Stimulated activated CD4-positive, alpha-beta T cell treated with anti-CD3 and anti-CD28 coated beads, Interleukin-2, amount 100 ng/mL, for 24 hours (primary cell): Measurements from ENCODE around the gene TMEM164.
A peak's percentile ranks its signal among the peaks of the same experiment; 100 is the strongest.
"Not testable (repeated sequence)": the region's sequence is repeated elsewhere in the genome, so short reads cannot be mapped to it uniquely, and the experiment has no call there.

Experiments
- DNase-seq, 2 donors: peaks; one replicate each; pipeline ENCODE4 v3.0.0-alpha.2; 2020

TMEM164 gene

GRCh38 chrX:110138557-110138956, 135.6 kb downstream of the TMEM164 start:
- DNase-seq, result no peak

DNA sequence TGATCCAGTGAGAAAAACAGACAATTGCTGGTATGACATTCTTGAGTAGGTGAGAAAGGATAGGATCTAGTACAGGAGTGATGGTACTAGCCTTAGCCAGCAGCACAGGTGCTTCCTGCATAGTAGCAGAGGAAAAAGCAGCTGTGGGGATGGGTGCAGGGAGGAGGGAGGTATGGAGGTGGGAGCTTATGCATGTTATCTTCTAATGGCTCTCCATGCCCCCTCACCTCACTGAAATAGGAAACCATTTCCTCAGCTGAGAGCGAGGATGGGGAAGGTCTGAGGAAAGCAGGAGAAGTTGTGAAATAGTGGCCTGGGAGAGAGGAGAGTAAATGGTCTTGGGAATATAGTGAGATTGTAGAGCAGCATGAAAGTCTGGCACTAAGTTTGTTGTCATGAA, 136.3 kb downstream of the TMEM164 start:
- DNase-seq, result no peak

GRCh38 chrX:110142096-110142495, 139.2 kb downstream of the TMEM164 start:
- no peak for DNase-seq

DNA sequence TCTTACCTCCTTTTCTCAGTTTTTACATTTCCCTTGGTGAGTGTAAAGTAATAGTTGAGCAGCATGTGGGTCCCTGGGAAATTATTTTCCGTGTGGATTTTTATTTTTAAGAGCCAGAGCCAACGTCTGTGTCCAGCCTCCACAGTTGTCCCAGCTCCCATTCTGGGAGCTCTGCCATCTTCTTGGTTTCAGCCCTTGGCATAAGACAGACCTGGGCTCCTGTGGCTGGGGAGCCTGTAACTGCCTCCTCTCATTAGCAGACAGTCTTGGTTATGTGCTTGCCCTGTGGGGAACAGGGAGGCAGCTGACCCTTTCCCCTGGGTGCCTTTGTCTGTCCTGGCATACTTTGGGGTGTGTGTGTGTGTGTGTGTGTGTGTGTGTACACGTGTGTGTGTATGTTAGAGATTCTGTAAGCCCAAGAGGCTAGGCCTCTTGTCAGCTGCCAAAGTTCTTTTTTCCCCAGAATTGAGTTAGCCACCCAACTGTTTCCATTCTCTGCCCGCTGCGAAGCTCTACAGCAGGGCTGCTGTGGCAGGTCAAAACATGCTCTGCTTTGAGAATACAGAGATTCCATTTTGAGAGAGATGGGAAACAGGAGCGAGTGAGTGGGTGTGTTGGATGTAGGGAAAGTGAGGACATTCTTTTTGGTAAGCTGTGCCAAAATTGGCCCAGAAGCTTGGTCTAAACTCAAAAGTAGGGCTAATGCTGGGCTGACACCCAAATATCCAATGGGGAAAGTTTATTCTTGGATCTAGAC, 140.7 kb downstream of the TMEM164 start:
- DNase-seq, result no peak

GRCh38 chrX:110145311-110145710, 142.4 kb downstream of the TMEM164 start:
- DNase-seq, result no peak

DNA sequence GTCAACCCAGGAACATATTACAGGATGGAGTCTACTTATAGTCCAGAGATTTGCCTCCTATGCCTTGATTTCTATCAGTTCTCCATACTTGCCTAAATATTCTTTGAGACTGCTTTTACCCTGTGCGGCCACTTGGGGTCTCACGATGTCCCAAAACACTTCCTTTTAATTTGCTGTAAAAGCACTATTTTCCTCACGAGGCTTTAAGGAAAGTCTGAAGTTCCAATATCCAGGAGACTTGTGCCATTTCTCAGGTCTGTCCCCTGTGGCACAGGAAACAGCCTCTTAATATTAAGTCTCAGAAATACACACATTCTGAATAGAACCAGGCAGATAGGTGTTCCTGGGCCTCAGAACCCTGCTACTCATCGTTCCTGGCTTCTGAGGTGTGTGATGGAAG, 142.9 kb downstream of the TMEM164 start:
- peak; percentile 16 to 17 for DNase-seq

DNA sequence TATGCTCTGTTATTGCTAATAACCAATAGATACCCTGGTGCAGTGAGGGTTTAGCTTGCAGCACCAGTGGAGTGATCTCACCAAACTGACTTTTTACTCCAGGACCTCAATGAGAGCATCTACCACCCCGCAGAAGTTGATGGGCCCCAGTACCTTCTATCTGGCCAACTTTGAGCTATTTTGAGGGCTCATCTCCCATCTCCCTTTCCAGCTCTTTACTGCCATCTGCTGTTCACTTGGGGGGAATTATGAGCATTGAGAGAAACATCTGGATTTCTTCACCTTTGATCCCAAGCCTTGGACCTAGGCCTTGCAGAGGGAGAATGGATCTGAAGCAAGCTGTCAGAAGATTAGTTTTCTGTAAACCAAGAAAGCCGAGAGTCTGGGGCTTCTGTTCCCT, 143.6 kb downstream of the TMEM164 start:
- DNase-seq, result peak in 1 of 2 donors; percentile 25

- DNase-seq, result no peak
Observed at GRCh38 chrX:110153244-110153643, 150.3 kb downstream of the TMEM164 start.

DNA sequence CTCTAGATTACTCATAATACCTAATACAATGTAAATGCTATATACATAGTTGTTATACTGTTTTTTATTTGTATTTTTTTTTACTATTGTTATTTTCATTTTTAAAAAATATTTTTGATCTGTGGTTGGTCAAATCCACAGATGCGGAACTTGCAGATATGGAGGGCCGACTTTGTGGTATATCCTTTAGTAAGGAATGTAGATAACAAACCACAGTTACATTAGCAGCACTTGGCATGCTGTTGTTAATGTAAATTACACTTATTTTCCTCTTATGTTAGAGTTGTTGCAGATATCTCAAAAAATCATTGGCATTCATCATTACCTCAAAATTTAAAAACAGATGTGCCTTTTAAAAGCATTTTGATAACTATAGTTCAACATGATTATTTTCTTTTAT, 151.0 kb downstream of the TMEM164 start:
- no peak for DNase-seq

DNA sequence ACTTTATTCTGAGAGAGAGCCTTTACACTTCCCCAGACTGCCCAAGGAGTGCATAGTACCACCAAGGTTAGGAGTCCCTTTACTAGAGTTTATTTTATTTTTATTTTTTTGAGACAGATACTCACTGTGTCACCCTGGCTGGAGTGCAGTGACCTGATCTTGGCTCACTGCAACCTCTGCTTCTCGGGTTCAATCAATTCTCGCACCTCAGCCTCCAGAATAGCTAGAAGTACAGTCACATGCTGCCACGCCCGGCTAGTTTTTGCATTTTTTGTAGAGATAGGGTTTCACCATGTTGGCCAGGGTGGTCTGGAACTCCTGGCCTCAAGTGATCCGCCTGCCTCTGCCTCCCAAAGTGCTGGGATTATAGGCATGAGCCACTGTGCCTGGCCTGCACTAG, 151.4 kb downstream of the TMEM164 start:
- not testable (repeated sequence) for DNase-seq

DNA sequence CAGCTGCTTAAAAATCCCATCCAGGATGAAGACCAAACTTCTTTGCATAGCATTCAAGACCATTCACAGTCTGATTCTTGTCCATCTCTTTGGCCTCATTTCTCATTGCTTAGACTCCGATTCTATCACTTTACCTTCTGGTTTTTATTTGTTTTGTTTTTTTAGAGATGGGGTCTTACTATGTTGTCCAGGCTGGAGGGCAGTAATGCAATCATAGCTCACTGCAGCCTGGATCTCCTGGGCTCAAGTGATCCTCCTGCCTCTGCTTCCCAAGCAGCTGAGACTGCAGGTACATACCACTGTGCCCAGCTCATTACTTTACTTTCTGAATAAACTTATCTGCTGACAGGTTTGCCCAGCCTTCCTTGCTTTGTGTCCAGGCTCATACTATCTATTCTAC, 152.8 kb downstream of the TMEM164 start:
- DNase-seq, result no peak

DNA sequence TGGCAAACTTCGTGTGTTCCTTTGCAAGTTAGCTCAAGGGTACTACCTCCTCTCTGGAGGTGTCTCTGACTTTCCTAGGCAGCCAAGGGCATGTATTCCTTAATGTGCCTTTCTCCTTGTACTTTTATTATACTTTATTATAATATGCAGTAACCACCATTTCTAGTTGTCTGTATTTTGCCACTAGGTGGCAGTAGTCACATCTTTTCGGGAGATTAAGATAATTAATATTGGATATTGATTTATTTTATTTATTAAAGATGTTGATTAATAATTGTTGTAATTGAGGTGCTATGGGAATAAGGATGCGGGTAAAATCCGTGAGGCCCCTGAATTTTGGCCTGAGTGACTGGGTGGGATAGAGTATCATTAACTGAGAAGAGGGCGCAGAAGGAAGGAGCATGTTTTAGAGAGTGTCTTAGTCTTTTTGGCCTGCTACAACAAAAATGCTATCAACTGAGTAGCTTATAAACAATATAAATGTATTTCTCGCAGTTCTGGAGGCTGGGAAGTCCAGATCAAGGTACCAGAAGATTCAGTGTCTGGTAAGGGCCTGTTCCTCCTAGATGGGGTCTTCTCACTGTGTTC, 153.3 kb downstream of the TMEM164 start:
- no peak for DNase-seq

DNA sequence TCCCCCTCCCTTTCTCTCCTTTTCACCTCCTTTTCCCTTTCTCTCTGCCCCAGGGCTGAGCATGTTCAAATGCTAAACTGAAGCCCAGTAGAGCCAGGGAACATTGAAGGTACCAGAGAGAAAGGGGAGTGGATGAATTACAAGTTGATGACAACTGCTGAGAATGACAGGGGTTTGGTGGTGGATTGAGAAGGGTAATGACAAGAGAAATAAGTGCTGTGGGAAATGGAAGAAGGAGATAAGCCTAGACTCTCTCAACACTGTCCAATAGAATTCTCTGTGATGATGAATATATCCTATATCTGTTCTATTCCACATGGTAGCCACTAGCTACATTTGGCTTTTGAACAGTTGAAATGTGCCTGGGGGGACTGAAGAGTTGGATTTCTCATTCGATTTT, 154.5 kb downstream of the TMEM164 start:
- DNase-seq, result no peak

GRCh38 chrX:110159235-110159634, 156.3 kb downstream of the TMEM164 start:
- DNase-seq, result no peak

DNA sequence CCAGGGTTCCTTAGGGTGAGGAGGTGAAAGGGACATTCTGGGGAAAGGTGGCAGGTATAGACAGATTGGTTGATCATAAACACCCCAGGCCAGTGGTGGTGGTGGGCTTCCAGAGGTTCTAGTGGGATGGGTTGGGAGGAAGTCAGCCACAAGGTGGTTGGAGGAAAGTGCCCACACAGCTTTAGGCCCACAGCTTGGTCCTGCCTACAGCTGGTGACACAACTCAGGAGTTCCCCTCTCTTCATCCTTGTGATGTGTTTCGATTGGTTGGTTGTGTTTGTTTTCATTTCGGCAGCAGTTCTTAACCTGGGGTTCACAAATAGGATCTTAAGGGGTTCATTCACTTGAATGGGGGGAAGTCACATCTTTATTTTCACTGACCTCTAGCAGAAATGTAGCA, 157.0 kb downstream of the TMEM164 start:
- no peak for DNase-seq

DNA sequence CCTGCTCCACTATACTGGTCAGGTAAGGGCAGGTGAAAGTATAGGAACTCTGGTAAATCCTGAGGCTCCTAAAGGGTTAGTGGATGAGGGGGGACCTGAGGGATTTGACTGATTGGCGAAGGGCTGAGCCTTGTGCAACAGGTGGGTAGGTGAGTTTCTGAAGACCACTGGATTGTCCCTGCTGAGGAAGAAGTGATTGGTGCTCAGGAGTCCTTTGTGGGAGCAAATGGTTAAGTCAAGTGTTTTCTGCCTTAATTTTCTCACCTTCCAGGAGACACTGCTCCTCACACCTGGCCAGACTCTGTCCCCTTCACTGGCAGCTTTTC, 158.4 kb downstream of the TMEM164 start:
- no peak for DNase-seq

DNA sequence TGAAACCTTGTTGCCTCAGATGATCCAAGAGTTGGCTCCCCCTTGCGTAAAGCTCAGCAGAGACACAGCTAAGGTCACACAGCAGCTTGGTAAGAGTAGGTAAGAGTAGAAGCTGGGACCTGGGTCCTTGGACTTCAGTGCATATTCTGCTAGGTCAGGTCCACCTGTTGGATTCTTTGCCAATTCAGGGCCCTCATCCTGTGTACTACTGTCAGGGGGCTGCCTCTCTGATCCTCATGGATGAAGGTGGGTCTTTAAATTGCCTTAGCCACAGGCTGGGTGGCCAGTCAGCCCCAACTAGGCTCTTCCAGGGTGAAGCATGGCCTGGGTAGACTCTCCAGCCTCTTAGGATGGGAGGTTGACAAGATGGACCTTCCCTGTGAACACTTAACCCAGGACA, 159.2 kb downstream of the TMEM164 start:
- DNase-seq, result no peak

DNA sequence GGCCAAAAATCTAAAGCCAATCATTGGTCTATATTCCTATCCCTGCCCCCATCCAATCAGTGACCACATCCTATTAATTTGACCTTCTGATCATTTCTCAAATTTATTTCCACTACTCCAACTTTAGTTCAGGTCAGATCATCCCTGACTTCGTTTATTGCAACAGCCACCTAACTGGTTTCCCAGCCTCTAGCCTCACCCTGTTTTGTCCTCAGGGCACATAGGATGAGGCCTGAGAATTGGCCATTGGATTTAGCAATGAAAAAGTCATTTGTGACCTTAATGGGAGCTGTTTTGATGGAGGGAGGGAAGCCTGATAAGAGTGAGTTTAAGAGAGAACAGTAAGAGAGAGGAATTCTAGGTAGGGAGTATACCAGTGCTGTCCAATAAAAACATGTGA, 160.0 kb downstream of the TMEM164 start:
- DNase-seq, result no peak

DNA sequence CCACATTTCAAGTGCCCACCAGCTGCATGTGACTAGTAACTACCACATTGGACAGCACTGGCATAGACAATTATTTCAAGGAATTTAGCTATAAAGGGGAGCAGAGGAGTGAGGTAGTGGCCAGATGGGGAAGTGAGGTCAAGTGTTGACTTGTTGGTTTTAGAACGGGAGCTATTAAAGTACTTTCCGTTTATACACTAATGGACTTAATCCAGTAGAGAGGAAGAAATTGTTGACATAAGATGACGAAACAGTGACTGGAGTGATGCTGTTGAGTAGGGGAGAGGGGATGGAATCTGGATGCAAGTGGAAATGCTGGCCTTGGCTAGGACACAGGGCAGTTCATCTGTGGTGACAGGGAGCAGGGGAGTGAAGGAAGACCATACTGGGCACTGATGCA, 160.6 kb downstream of the TMEM164 start:
- DNase-seq, result no peak

- DNase-seq, result peak; percentile 47 to 52
Observed at GRCh38 chrX:110167952-110168451, 165.1 kb downstream of the TMEM164 start.

DNA sequence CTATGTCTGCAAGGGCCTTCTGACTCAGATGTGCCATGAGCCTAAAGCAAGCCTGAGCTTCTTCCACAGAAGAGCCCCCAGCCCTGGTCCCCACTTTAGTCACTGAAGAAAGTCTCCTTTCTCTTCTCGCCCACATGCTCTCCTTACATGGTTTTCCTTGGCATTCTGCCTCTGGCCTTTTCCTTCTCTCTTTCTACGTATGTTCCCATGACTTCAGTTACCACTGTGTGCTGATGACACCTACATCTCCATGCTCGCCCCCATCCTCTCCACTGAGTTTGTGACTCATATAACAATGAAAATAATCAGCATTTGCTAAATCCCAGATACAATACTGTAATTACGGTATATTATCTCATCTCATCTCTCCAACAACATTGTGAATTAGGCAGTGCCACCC, 165.7 kb downstream of the TMEM164 start:
- DNase-seq, result no peak

GRCh38 chrX:110170029-110170428, 167.1 kb downstream of the TMEM164 start:
- no peak for DNase-seq

DNA sequence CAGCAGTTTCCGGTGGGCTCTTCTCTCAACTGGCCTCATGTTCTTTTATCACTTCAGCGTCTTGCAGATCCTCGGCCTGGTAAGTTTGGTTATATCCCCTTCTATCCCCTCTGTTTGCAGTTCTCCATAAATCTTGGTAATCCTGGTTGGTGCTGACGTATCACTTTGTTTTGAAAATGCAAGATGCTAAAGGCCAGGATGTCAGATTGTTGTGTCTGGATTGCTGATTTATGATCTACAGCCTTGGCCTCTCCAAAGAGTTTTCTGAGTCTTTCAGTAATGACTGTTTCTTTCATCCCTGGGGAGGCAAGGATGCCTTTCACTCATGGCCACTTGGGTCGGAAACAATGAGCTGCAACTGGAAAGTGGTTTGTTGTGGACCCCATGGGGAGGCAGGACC, 168.5 kb downstream of the TMEM164 start:
- DNase-seq, result no peak

GRCh38 chrX:110172215-110172614, 169.3 kb downstream of the TMEM164 start:
- DNase-seq, result no peak
